OCI-LY3 (cell line): ENCODE results near the gene PTCD1.

Experiments used
- CTCF ChIP-seq: fragments of 200-600, 300-600 bp; sonication (generic); IDR thresholded peaks from 2 replicates; pipeline ENCODE4 v1.5.1; 2014; ENCODE audit warnings: antibody characterized with exemption, low read length, low read depth
- EZH2phosphoT487 ChIP-seq: fragments of 200-600 bp; shearing (Covaris generic); IDR thresholded peaks from 2 replicates; pipeline ENCODE4 v1.6.1; 2018; ENCODE audit warnings: antibody characterized with exemption, mixed run types, low read depth

- no peak for TF ChIP-seq CTCF
- TF ChIP-seq EZH2phosphoT487, result no peak
These were observed 9.5 kb downstream of the PTCD1 start for GRCh38 chr7:99428972-99429566.
